Neutrophil (primary cell): ENCODE results near the gene OTOF.

Source experiments
- H3K27ac ChIP-seq: fragments of 200-600 bp; sonication (generic); 2 replicates; pipeline ENCODE4 v1.5.1; 2016; ENCODE audit warnings: mild to moderate bottlenecking, moderate library complexity
- H3K27me3 ChIP-seq: fragments of 200-600 bp; sonication (generic); 2 replicates; pipeline ENCODE4 v1.6.0; 2016; ENCODE audit warnings: mild to moderate bottlenecking
- H3K36me3 ChIP-seq: fragments of 200-600 bp; sonication (generic); 2 replicates; pipeline ENCODE4 v1.5.1; 2017
- H3K4me1 ChIP-seq, 2 experiments: fragments of 200-600 bp in 1 of 2; sonication (generic) in 1 of 2; 1 replicate in 1 of 2; 2 replicates in 1 of 2; pipeline versions ENCODE4 v1.5.1 to v1.6.1; 2013 to 2016; ENCODE audit warnings: low read depth in 1 of 2, low read length in 1 of 2, mild to moderate bottlenecking in 1 of 2, moderate library complexity in 1 of 2; ENCODE audit not compliant: control insufficient read depth in 1 of 2, insufficient read depth in 1 of 2
- H3K4me3 ChIP-seq, 2 experiments: fragments of 200-600 bp in 1 of 2; sonication (generic) in 1 of 2; 1 replicate in 1 of 2; 2 replicates in 1 of 2; pipeline ENCODE4 v1.5.1; 2013 to 2016; ENCODE audit warnings: low read depth in 1 of 2, low read length in 1 of 2, mild to moderate bottlenecking in 1 of 2, moderate library complexity in 1 of 2
- H3K9me3 ChIP-seq: fragments of 200-600 bp; sonication (generic); 2 replicates; pipeline ENCODE4 v1.5.1; 2016
- TF ChIP-seq, protein P1 (sequence below): fragments of 200-600 bp; sonication (generic); IDR thresholded peaks from 2 replicates; pipeline ENCODE4 v1.5.1; 2016; ENCODE audit warnings: antibody characterized with exemption

OTOF gene

GRCh38 chr2:26449278-26450030 lies 28.5 kb downstream of the OTOF start:
- Histone ChIP-seq H3K27ac (peak overlapping the region; percentile 70), H3K9me3 (no peaks in the 10 kb centered on the region), H3K27me3 (no peaks in the 10 kb centered on the region), H3K4me3 (no peak overlapping the region), H3K36me3 (no peaks in the 10 kb centered on the region), H3K4me1 (peaks cover 16 to 29% of the 10 kb centered on the region in 2 experiments)
- TF ChIP-seq, protein P1, sequence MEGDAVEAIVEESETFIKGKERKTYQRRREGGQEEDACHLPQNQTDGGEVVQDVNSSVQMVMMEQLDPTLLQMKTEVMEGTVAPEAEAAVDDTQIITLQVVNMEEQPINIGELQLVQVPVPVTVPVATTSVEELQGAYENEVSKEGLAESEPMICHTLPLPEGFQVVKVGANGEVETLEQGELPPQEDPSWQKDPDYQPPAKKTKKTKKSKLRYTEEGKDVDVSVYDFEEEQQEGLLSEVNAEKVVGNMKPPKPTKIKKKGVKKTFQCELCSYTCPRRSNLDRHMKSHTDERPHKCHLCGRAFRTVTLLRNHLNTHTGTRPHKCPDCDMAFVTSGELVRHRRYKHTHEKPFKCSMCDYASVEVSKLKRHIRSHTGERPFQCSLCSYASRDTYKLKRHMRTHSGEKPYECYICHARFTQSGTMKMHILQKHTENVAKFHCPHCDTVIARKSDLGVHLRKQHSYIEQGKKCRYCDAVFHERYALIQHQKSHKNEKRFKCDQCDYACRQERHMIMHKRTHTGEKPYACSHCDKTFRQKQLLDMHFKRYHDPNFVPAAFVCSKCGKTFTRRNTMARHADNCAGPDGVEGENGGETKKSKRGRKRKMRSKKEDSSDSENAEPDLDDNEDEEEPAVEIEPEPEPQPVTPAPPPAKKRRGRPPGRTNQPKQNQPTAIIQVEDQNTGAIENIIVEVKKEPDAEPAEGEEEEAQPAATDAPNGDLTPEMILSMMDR: no peak

DNA sequence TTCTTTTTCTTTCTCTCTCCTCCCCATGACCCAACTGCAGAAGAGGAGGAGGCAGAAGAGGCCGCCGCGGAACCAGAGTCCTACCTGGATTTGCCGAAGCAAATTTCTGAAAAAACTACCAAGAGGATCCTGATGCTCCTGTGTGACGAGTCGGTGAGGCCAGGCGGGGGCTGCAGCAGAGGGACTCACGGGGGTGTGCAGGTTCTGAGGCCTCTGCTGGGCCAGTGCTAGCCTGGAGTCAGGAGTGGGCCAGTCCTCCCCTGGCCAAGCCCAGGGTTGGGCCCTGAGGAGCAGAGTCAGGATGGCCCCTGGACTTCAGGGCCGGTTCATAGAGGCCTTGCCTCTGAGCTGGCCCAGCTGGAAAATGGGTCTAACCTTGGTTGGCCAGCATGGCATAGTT lies 29.3 kb downstream of the OTOF start:
- Histone ChIP-seq H3K4me1 (peaks cover 8 to 21% of the 10 kb centered on the region in 2 experiments), H3K27me3 (no peaks in the 10 kb centered on the region), H3K27ac (no peak overlapping the region), H3K9me3 (no peaks in the 10 kb centered on the region), H3K36me3 (no peaks in the 10 kb centered on the region), H3K4me3 (no peak overlapping the region)
- TF ChIP-seq, protein P1: no peak

- TF ChIP-seq, protein P1: no peak
- no peak overlapping the region for H3K4me3 ChIP-seq
- H3K9me3 ChIP-seq: no peaks in the 10 kb centered on the region
- no peaks in the 10 kb centered on the region for H3K27me3 ChIP-seq
- no peaks in the 10 kb centered on the region for H3K36me3 ChIP-seq
- peaks cover under 1% of the 10 kb centered on the region in 2 experiments for H3K4me1 ChIP-seq
- H3K27ac ChIP-seq: no peak overlapping the region
These were observed 33.7 kb downstream of the OTOF start for GRCh38 chr2:26444236-26444635.

- Histone ChIP-seq H3K27ac (no peak overlapping the region), H3K9me3 (no peaks in the 10 kb centered on the region), H3K4me1 (peaks cover 8 to 10% of the 10 kb centered on the region in 2 experiments), H3K4me3 (no peak overlapping the region), H3K27me3 (no peaks in the 10 kb centered on the region), H3K36me3 (no peaks in the 10 kb centered on the region)
- TF ChIP-seq, protein P1: no peak
These were observed 35.2 kb downstream of the OTOF start for GRCh38 chr2:26442707-26443106.

- no peaks in the 10 kb centered on the region for H3K27me3 ChIP-seq
- peaks cover 8 to 10% of the 10 kb centered on the region in 2 experiments for H3K4me1 ChIP-seq
- H3K4me3 ChIP-seq: no peak overlapping the region
- H3K36me3 ChIP-seq: no peaks in the 10 kb centered on the region
- no peaks in the 10 kb centered on the region for H3K9me3 ChIP-seq
- TF ChIP-seq, protein P1: no peak
- H3K27ac ChIP-seq: no peak overlapping the region
These were observed 35.6 kb downstream of the OTOF start for GRCh38 chr2:26442301-26442700.
